K562 (cell line): ENCODE data around the gene KIF1A. TPM values are rescaled to one million over a fixed set of nuclear protein-coding genes. Genes with fewer than 3 reads are reported as not detected.

Source experiments
- NRF1 ChIP-seq, 2 experiments: fragments of 450-650 bp; IDR thresholded peaks in 1 of 2; conservative IDR thresholded peaks in 1 of 2; 2 replicates each; pipeline ENCODE4 v1.6.1; 2014; ENCODE audit warnings: mild to moderate bottlenecking in 2 of 2
- REST ChIP-seq, 2 experiments: fragments of 450-650 bp; formaldehyde crosslinking in 1 of 2; IDR thresholded peaks; 2 replicates each; pipeline versions ENCODE4 v1.4.0 to v1.6.1; 2014 to 2020; ENCODE audit warnings: mild to moderate bottlenecking in 2 of 2, borderline replicate concordance in 1 of 2, low read depth in 1 of 2
- ZNF217 ChIP-seq: sonication (generic); formaldehyde crosslinking; IDR thresholded peaks from 2 replicates; pipeline ENCODE4 v1.8.0; 2022; ENCODE audit warnings: mild to moderate bottlenecking, missing genetic modification reagents
- ZNF354B ChIP-seq: fragments of 250-450 bp; sonication (Bioruptor Pico); IDR thresholded peaks from 2 replicates; pipeline ENCODE4 v1.4.0; 2020
- polyA plus RNA-seq, 8 experiments: library from polyadenylated mRNA; depleted of rRNA in 4 of 8; stranded (reverse) in 5 of 8; unstranded in 3 of 8; fragments of >200 nt; fragmentation: Nextera tagmentation in 2 of 8; fragmentation: Illumina TruSeq in 1 of 8; extraction: Ambion mirVana in 2 of 8; extraction: Trizol in 1 of 8; gene quantifications; 2 replicates each; pipeline versions ENCODE4 v1.2.1 to v1.2.3, GENCODE V29; 2011 to 2014; ENCODE audit warnings: inconsistent platforms in 1 of 8, missing spikeins in 1 of 8
- total RNA-seq, 7 experiments: library from RNA; depleted of rRNA in 6 of 7; stranded (reverse); fragments of >200 nt in 6 of 7; fragmentation: Illumina TruSeq in 2 of 7; extraction: Trizol in 2 of 7; gene quantifications; 2 replicates each; pipeline versions ENCODE4 v1.2.1 to v1.2.3, GENCODE V29; 2011 to 2021; ENCODE audit warnings: low replicate concordance in 1 of 7

The KIF1A gene
- total and polyA plus RNA-seq, 9 of the 15 experiments (the other 6 are each of a cell fraction or from before 2014, with no cell fraction given), result 0.07 to 1.4 (median 0.45) TPM; not detected in 2

GRCh38 chr2:240818293-240819125 lies 1.5 kb downstream of the KIF1A start (continued):
- no peak for TF ChIP-seq REST (IDR thresholded peaks at IDR 0.05; ENCODE audit: borderline replicate concordance)
- TF ChIP-seq REST (CRISPR knock-in tag; IDR thresholded peaks at IDR 0.05; ENCODE audit: low read depth), result no peak
- TF ChIP-seq ZNF217 (CRISPR knock-in tag), result no peak
- no peak for TF ChIP-seq ZNF354B (CRISPR knock-in tag)
- TF ChIP-seq NRF1 (conservative IDR thresholded peaks at IDR 0.05 in 1 of 2, IDR thresholded peaks at IDR 0.05 in 1 of 2), result no peak
